Lung microvascular endothelial cell (primary cell): Measurements from ENCODE around the gene DUS1L. TPM values are rescaled to one million over a fixed set of nuclear protein-coding genes. Genes with fewer than 3 reads are reported as not detected.
A peak's percentile ranks its signal among the peaks of the same experiment; 100 is the strongest.

Experiments
- DNase-seq, 2 donors: peaks; one replicate each; pipeline versions ENCODE4 v3.0.0 to v3.0.0-alpha.2; 2010; ENCODE audit warnings: low read depth in 2 of 2
- total RNA-seq: library from RNA; depleted of rRNA; stranded (reverse); fragments of >200 nt; gene quantifications from 2 replicates; pipeline ENCODE4 v1.2.1, GENCODE V29; 2014

Gene DUS1L
- total RNA-seq, 1 donor from 2014 or later = 35.5 TPM

- DNase-seq = peak; percentile 22 to 23
These were observed 42.0 kb downstream of the DUS1L start for GRCh38 chr17:82023447-82024241.

GRCh38 chr17:82022981-82023446, 42.6 kb downstream of the DUS1L start, which contains the start of gene LRRC45:
Gene LRRC45, plus strand, starts transcription at chr17:82023305. Its CDS starts 339 bp downstream, at chr17:82023644.
- peak; percentile 100 for DNase-seq

GRCh38 chr17:82022310-82022980, 43.2 kb downstream of the DUS1L start, which contains the start of gene CENPX:
Gene CENPX, minus strand, starts transcription at chr17:82022878. Its CDS starts 17 bp downstream, at chr17:82022861.
- peak in 1 of 2 donors; percentile 19 for DNase-seq

GRCh38 chr17:82021900-82022309, 43.7 kb downstream of the DUS1L start:
- DNase-seq = no peak

- DNase-seq = peak; percentile 82 to 89
These were observed 44.3 kb downstream of the DUS1L start for GRCh38 chr17:82021107-82021899.

- DNase-seq = no peak
These were observed 45.0 kb downstream of the DUS1L start for GRCh38 chr17:82020572-82021106.

- peak; percentile 50 to 70 for DNase-seq
These were observed 45.7 kb downstream of the DUS1L start for GRCh38 chr17:82019690-82020571.

GRCh38 chr17:82018989-82019689, 46.5 kb downstream of the DUS1L start:
- DNase-seq = no peak

GRCh38 chr17:82018152-82018988, 47.2 kb downstream of the DUS1L start:
- no peak for DNase-seq

GRCh38 chr17:82017612-82018151, 47.9 kb downstream of the DUS1L start:
- DNase-seq = no peak

- DNase-seq = no peak
These were observed 48.6 kb downstream of the DUS1L start for GRCh38 chr17:82016875-82017459.

- DNase-seq = no peak
These were observed 49.3 kb downstream of the DUS1L start for GRCh38 chr17:82016061-82016874.

GRCh38 chr17:82015311-82015971, 50.2 kb downstream of the DUS1L start:
- no peak for DNase-seq

- no peak for DNase-seq
These were observed 50.7 kb downstream of the DUS1L start for GRCh38 chr17:82014971-82015310.

GRCh38 chr17:82014432-82014831, 51.2 kb downstream of the DUS1L start:
- DNase-seq = no peak

- DNase-seq = no peak
These were observed 51.8 kb downstream of the DUS1L start for GRCh38 chr17:82013772-82014321.

- DNase-seq = peak in 1 of 2 donors; percentile 48
These were observed 52.3 kb downstream of the DUS1L start for GRCh38 chr17:82013341-82013740.
